ENCODE data around the gene EXOSC5.
A peak's percentile ranks its signal among the peaks of the same experiment; 100 is the strongest.
"Not testable (repeated sequence)": the region's sequence is repeated elsewhere in the genome, so short reads cannot be mapped to it uniquely, and the experiment has no call there.

EXOSC5 gene

GRCh38 chr19:41405776-41406175 is 8.6 kb upstream of the EXOSC5 start:
- no peak for DNase-seq (ENCODE audit: low read depth in 2 of 2)

DNA sequence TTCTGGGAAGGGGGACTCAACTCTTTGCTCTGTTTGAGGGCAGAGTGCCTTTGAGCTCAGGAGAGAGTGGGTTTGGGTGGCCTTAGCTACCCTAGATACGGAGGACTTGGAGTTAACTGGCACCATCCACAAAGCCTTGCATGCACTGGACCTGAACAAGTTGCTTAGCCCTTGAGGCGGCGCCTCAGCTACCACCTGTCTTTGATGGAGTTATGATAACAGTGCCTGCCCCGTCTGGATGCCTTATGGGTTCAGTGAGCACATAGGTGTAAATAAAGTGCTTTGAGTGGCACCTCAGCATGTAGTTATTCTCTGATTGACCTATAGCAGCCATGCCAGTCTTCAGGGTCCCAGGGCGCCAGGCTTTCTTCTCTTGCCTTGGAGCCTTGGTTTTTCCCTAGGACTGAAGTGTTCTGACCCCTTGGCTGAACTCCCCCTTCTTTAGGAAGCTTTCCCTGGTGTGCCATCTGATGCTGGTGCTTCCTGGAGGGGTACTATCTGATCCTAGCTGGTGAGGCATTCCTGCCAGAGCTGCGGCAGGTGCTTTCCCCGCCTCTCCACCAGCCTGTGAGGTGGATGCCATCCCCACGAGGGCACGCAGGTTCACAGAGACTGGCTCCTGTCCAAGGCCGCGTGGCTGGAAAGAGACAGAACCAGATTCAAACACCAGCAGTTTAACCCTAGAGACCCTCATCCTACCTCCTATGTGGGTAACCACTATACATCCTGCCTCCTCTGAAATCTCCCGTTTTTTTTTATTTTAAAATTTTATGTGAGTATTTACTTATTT is 6.2 kb upstream of the EXOSC5 start:
- DNase-seq (ENCODE audit: low read depth in 2 of 2) = no peak

GRCh38 chr19:41402010-41402409 is 4.9 kb upstream of the EXOSC5 start:
- DNase-seq (ENCODE audit: low read depth in 2 of 2) = no peak

DNA sequence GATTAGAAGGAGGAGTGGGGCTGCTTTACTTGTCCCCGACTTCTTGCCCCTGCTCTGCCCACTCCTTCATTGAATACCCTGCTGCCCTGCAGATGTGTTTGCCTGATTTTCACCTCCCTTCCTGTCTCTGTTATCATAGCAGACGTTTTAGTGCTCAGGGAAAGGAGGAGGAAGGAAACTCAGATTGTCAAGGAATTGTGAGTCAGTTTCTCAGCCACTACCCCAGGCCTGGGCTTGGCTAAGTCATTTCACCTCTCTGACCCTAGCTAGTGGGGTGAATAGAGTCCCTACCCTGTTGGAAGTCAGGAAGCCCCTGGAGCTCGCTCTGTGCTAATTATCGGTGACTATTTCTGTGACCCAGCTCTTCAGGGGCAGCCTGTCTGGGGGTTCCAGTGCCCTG is 4.3 kb upstream of the EXOSC5 start:
- DNase-seq (ENCODE audit: low read depth in 2 of 2) = no peak

- DNase-seq (ENCODE audit: low read depth in 2 of 2) = no peak
Measured at GRCh38 chr19:41399525-41399924, 2.4 kb upstream of the EXOSC5 start.

- DNase-seq (ENCODE audit: low read depth in 2 of 2) = no peak
Measured at GRCh38 chr19:41399091-41399490, 1.9 kb upstream of the EXOSC5 start.

GRCh38 chr19:41398598-41398997 is 1.4 kb upstream of the EXOSC5 start:
- DNase-seq (ENCODE audit: low read depth in 2 of 2) = no peak

- no peak for DNase-seq (ENCODE audit: low read depth in 2 of 2)
Measured at GRCh38 chr19:41398050-41398418, 875 bp upstream of the EXOSC5 start.

DNA sequence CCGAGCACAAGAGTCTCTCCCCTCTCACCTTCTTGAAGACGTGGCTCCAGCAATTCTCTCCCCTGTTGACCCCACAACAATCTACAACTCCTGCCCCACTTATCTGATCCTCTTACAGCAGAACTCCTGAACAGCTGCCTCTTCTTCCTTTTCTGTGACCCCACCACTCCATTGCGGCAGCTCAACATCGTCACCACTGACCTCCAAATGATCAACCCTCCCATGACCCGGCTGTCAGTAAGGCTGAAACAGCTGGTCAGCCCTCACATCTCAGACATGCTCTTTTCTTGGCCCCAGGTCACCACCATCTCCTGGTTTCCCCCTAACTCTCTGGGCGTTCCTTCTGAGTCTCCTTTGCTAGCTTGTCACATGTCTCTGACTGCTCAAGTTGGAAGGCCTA is 1.8 kb downstream of the EXOSC5 start:
- no peak for DNase-seq (ENCODE audit: low read depth in 2 of 2)

- no peak for DNase-seq (ENCODE audit: low read depth in 2 of 2)
Measured at GRCh38 chr19:41392775-41393174, 4.4 kb downstream of the EXOSC5 start.

GRCh38 chr19:41391618-41392017 is 5.5 kb downstream of the EXOSC5 start:
- no peak for DNase-seq (ENCODE audit: low read depth in 2 of 2)

DNA sequence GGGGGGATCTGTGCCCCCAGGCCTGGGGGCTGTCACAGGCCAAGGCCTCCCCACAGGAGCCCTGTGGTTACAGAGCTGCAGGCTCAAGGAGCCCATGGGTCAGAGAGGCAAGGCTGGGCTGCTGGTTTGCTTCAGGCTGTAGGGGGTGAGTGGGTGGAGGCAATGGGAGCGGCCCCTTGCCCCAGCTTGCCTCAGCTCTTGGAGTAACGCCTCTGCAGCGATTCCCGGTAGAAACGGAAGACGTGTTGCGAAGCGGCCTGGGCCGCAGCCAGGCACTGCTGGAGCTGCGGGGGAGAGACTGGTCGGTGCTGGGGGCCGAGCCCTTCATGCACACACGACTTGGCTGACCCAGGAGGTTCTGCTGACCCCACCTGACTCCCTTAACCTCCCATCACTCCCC is 10.7 kb downstream of the EXOSC5 start:
- DNase-seq (ENCODE audit: low read depth in 2 of 2) = no peak

DNA sequence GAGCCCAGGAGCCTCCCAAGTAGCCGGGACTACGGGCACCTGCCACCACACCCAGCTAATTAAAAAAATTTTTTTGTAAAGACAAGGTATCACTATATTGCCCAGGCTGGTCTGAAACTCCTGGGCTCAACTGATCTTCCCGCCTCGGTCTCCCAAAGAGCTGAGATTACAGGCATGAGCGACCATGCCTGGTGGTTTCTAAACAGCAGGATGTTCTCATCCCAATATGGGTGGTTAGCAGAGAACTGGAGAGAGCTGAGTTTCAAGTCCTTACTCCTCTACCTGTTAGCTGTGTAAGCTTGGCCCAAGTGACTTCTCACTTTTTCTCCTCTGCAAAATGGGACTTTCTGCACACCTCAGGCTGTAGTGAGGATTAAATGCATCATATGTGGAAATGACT is 12.8 kb downstream of the EXOSC5 start:
- DNase-seq (ENCODE audit: low read depth in 2 of 2) = no peak

DNA sequence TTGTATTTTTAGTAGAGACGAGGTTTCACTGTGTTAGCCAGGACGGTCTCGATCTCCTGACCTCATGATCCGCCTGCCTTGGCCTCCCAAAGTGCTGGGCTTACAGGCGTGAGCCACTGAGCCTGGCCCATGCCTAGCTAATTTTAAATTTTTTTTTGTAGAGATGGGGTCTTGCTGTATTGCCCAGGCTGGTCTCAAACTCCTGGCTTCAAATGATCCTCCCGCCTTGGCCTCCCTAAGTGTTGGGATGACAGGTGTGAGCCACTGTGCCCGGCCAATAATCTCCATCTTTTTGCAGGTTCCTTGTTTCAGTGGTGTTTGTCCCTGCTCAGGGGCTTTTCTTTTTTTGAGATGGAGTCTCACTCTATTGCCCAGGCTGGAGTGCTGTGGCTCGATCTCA is 15.6 kb downstream of the EXOSC5 start:
- not testable (repeated sequence) for DNase-seq (ENCODE audit: low read depth in 2 of 2)

GRCh38 chr19:41377977-41378709 is 19.0 kb downstream of the EXOSC5 start:
- DNase-seq (ENCODE audit: low read depth in 2 of 2) = no peak

GRCh38 chr19:41376998-41377365 is 20.2 kb downstream of the EXOSC5 start:
- no peak for DNase-seq (ENCODE audit: low read depth in 2 of 2)

- no peak for DNase-seq (ENCODE audit: low read depth in 2 of 2)
Measured at GRCh38 chr19:41376241-41376997, 20.7 kb downstream of the EXOSC5 start, which contains the start of gene TMEM91. Gene TMEM91 (plus strand): TSS chr19:41376533. CDS start chr19:41378310, 1,777 bp downstream.

DNA sequence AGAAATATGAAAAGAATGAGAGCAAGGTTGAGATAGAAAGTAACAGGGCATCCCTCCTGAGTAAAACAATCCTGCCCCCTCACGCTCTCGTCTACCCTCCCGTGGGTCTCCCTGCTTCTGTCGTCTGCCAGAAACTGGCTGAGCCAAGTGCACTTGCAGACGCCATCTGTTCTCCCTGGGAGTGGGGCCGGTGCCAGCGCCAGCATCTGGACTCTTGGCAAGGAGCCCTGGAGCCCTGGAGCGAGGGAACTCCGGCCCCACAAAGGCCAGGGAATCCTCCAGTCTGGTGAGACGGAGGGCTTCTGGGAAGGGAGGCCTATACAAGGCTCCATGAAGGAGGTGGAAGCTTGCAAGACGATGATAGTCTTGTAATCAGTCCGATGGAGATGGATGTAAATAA is 23.2 kb downstream of the EXOSC5 start:
- DNase-seq (ENCODE audit: low read depth in 2 of 2) = peak; percentile 80 to 84

DNA sequence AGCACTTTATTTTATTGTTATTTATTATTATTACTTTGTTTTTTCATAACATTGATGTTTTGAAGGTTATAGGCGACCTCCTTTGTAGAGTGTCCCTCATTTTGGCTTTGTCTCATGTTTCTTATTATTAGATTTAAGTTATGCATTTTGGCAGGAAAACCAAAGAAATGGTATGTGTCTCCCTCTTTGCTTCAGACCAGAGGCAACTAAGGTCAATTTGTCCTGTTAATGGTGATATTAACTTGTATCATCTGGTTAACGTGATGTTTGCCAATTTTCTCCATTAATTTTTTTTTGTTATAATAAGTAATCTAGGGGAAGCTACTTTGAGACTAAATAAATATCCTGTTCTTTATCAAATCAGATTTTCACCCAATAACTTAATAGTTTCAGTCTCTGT is 24.7 kb downstream of the EXOSC5 start:
- no peak for DNase-seq (ENCODE audit: low read depth in 2 of 2)

- DNase-seq (ENCODE audit: low read depth in 2 of 2) = no peak
Measured at GRCh38 chr19:41371541-41371940, 25.6 kb downstream of the EXOSC5 start.

DNA sequence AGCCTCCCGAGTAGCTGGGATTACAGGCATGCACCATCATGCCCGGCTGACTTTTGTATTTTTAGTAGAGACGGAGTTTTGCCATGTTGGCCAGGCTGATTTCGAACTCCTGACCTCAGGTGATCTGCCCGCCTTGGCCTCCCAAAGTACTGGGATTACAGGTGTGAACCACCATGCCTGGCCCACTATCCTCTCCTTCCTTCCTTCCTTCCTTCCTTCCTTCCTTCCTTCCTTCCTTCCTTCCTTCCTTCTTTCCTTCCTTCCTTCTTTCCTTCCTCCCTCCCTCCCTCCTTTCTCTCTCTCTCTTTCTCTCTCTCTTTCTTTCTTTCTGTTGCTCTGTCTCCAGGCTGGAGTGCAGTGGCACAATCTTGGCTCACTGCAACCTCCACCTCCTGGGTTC is 26.0 kb downstream of the EXOSC5 start:
- DNase-seq (ENCODE audit: low read depth in 2 of 2) = not testable (repeated sequence)

- DNase-seq (ENCODE audit: low read depth in 2 of 2) = no peak
Measured at GRCh38 chr19:41369769-41370168, 27.4 kb downstream of the EXOSC5 start.

All from fibroblast of skin of left biceps (primary cell).